Measurements from ENCODE around the gene WDR73. TPM values are rescaled to one million over a fixed set of nuclear protein-coding genes. Genes with fewer than 3 reads are reported as not detected.
A peak's percentile ranks its signal among the peaks of the same experiment; 100 is the strongest.

The WDR73 gene
- total and polyA plus RNA-seq, 9 of the 15 experiments (the other 6 are each of a cell fraction or from before 2014, with no cell fraction given), result 9.2 to 25.4 (median 21.7) TPM

GRCh38 chr15:84659904-84660781 lies 6.1 kb upstream of the WDR73 start:
- no TSS peak for BruUV-seq (replicated peaks)
- ChIA-PET CTCF (ENCODE audit: low intra/inter-chr PET ratio) (no interaction called here), POLR2A (interaction anchor here (0.6 to 1.4 kb wide), 3 partner anchors 44 to 457 kb away, joined by 3 read pairs; no protein-coding TSS in a partner anchor)
- no peaks in the 10 kb centered on the region for H3K79me2 ChIP-seq (ENCODE audit: control insufficient read depth, insufficient read depth, low read length)
- intact Hi-C loops (cut with micrococcal nuclease) (no loop called here), in situ Hi-C loops (cut with MboI) (no loop called here)
- peaks cover 8% of the 10 kb centered on the region; the same call in 2 of the 3 replicates for H3K36me3 ChIP-seq (ENCODE audit: control insufficient read depth, insufficient read depth, low read length)
- no peak for DNase-seq (ENCODE audit: extremely low read depth in 1 of 4, low spot score in 3 of 4)
- H4K20me1 ChIP-seq (replicated peaks; ENCODE audit: control insufficient read depth, insufficient read depth, low read length), result no peaks in the 10 kb centered on the region
- H2AFZ ChIP-seq (ENCODE audit: low read depth, low read length), result no peak overlapping the region
- TF ChIP-seq ZNF263 (CRISPR knock-in tag; IDR thresholded peaks at IDR 0.05; ENCODE audit: borderline replicate concordance) (peak; percentile 74), POLR2A (conservative IDR thresholded peaks at IDR 0.05) (peak; percentile 14; the same call in 1 of the 2 replicates), TFAP4 (CRISPR knock-in tag; IDR thresholded peaks at IDR 0.05; ENCODE audit: borderline replicate concordance) (no peak)
- no peak for FAIRE-seq
- ATAC-seq, result no peak
- 45% methylated on average over 4 of the region's 4 CpGs for WGBS (ENCODE audit: insufficient coverage, low coverage, missing lambda C conversion rate)
- H3K4me1 ChIP-seq (replicated peaks in 1 of 2; ENCODE audit: control insufficient read depth in 2 of 2, insufficient read depth in 2 of 2, low read length in 2 of 2), result peaks cover 0 to 5% of the 10 kb centered on the region in 2 experiments; a peak in 2 of 5 replicates
- no peaks in the 10 kb centered on the region for H3K27me3 ChIP-seq (ENCODE audit: control insufficient read depth in 2 of 2, insufficient read depth in 2 of 2, low read length in 2 of 2)
- no peak overlapping the region for H3K9ac ChIP-seq (ENCODE audit: insufficient read depth in 1 of 2, low read depth in 2 of 2, low read length in 2 of 2)
- no peaks in the 10 kb centered on the region for H3K9me3 ChIP-seq (replicated peaks; ENCODE audit: control insufficient read depth, insufficient read depth, low read depth, low read length)
- H3K9me1 ChIP-seq (ENCODE audit: control insufficient read depth, insufficient read depth, low read length), result no peaks in the 10 kb centered on the region
- H3K4me3 ChIP-seq, result no peak overlapping the region
- no peak overlapping the region for H3K27ac ChIP-seq (ENCODE audit: extremely low read depth, low read depth, low read length)
- H3K4me2 ChIP-seq (ENCODE audit: insufficient read depth, low read length), result no peak overlapping the region
